22Rv1 (cell line): Measurements from ENCODE around the gene OBP2B.

Experiments used
- ZFX ChIP-seq: fragments of 450-650 bp; IDR thresholded peaks from 2 replicates; pipeline ENCODE4 v1.6.1; 2017; ENCODE audit warnings: antibody characterized with exemption, borderline replicate concordance
- TF ChIP-seq, protein P1 (sequence below): fragments of 450-650 bp; IDR thresholded peaks from 2 replicates; pipeline ENCODE4 v1.5.1; 2017; ENCODE audit warnings: mild to moderate bottlenecking

DNA sequence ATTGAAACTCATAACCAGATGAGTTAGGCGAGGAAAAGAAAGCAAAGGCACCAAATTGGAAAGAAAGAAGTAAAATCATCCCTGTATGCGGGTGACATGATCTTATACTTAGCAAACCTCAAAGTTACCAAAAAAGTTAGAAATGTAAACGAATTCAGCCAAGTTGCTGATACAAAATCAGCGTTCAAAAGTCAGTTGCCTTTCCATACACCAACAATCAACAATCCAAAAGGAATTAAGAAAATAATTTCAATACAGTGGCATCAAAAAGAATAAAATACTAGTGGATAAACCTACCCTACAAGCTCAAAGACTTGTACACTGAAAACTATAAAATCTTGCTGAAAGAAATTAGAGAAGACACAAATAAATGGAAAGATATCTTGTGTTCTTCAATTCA lies 14.5 kb downstream of the OBP2B start:
- TF ChIP-seq, protein P1, sequence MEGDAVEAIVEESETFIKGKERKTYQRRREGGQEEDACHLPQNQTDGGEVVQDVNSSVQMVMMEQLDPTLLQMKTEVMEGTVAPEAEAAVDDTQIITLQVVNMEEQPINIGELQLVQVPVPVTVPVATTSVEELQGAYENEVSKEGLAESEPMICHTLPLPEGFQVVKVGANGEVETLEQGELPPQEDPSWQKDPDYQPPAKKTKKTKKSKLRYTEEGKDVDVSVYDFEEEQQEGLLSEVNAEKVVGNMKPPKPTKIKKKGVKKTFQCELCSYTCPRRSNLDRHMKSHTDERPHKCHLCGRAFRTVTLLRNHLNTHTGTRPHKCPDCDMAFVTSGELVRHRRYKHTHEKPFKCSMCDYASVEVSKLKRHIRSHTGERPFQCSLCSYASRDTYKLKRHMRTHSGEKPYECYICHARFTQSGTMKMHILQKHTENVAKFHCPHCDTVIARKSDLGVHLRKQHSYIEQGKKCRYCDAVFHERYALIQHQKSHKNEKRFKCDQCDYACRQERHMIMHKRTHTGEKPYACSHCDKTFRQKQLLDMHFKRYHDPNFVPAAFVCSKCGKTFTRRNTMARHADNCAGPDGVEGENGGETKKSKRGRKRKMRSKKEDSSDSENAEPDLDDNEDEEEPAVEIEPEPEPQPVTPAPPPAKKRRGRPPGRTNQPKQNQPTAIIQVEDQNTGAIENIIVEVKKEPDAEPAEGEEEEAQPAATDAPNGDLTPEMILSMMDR = no peak
- no peak for TF ChIP-seq ZFX
